NCI-H1436 treated with DMSO at 0.1 percent for 48 hours (cell line): ENCODE data around the gene IGLL5.
"Not testable (repeated sequence)": the region's sequence is repeated elsewhere in the genome, so short reads cannot be mapped to it uniquely, and the experiment has no call there.

Experiments used
- DNase-seq: peaks from one replicate; lab custom pipeline; 2025; lab: John Stamatoyannopoulos, UW

IGLL5 gene

DNA sequence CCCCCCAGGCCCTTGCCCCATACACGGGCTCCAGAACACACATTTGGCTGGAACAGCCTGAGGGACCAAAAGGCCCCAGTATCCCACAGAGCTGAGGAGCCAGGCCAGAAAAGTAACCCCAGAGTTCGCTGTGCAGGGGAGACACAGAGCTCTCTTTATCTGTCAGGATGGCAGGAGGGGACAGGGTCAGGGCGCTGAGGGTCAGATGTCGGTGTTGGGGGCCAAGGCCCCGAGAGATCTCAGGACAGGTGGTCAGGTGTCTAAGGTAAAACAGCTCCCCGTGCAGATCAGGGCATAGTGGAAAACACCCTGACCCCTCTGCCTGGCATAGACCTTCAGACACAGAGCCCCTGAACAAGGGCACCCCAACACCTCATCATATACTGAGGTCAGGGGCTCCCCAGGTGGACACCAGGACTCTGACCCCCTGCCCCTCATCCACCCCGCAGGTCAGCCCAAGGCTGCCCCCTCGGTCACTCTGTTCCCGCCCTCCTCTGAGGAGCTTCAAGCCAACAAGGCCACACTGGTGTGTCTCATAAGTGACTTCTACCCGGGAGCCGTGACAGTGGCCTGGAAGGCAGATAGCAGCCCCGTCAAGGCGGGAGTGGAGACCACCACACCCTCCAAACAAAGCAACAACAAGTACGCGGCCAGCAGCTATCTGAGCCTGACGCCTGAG lies 13.1 kb downstream of the IGLL5 start:
- DNase-seq = not testable (repeated sequence)

DNA sequence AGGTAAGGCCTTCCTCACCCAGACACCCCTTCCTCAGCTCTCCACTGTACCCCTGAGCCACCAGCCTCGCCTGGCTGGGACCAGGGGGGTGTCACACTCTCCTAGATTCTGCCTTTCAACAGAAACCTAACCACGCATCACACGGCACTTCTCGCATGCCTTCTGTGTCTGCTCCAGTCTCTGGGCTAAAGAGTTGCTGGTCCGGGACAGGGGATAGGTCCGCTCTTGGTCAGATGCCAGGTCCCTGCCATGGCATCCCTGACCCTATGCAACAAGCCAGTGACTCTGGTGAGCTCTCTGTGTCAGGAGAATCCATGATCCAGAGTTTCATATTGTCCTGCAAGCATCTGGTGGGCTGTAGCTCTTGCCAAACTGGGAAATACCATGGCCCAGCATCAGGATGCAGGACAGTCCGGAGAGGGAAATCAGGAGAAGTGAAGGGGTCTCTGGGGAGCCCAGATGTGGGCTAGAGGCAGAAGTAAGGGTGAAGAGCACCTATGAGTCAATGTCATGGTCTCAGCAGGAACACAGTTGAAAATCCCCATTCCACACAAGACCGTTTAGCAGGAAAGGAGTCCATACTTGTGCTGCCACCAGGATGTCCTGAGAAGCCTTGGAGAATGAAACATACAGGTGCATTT lies 14.1 kb downstream of the IGLL5 start:
- DNase-seq = no peak

DNA sequence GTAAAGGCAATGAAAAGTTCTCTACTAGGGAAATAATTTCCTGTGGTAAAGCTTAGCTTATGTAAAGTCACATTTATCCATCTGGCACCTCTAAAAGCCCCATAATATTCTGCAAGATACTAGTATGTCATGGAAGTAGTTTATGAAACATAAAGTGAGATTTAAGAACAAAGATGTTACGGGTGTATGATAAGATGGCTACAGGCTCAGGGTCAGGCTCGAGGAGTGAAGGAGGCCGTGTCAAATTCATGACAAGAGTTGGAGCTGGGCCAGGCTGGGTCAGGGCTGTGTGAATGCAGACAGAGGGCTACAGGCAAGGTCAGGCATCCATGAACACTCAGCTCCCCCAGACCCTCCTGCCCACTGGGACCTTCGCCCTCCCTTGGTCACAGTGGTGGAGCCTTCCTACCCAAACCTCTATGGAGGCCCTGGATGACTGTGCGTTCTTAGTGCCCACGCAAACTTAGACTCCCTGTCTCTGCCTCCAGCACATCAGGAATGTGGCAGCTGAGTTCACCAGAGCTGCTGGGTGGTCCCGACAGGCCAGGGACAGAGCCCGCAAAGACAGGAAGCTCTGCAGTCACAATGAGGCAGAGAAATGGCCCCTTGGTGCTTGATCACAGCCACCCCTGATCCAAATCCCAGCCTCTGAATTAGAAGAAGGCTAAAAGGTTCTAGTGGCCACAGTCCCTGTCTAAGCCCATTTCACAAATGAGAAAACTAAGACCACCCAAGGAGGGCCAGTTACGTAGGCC lies 14.8 kb downstream of the IGLL5 start:
- DNase-seq = no peak

DNA sequence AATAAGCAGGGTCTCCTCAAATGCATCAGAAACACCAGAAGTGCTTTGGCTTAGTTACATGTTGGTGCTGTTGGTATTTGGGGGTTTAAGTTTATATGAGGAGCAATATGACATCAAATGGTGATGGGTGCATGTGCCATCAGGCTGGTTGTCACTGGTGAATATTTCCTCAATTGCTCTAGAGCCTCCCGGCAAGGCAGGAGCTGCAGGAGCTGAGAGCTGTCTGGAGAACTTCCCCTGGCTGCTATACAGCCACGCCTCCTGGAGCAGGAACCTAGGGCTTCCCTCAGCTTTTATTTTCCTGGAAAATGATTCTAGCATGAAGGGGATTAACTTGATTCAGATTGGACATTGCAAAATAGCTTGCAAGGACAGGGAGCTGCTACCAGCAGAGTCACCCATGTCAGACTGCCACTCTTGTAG lies 15.8 kb downstream of the IGLL5 start:
- DNase-seq = no peak

DNA sequence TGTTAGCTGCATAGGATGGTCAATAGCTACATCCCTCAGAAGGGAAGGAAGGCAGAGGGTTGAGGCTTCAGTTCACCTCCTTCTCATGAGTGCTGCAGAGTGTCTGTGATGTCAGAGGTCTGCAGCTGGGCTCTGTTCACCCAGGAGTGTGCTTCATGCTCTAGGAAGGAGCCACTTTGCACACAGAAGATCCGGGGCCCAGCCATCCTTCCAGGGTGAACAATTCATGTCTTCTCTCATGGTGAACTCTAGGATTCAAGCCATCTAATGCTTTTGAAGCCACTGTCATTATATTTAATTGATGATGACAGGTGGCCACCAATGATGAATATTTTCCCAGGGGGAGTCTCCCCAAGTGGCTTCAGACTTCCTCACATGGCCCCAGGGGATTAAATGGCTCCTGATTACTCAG lies 16.2 kb downstream of the IGLL5 start:
- DNase-seq = not testable (repeated sequence)

DNA sequence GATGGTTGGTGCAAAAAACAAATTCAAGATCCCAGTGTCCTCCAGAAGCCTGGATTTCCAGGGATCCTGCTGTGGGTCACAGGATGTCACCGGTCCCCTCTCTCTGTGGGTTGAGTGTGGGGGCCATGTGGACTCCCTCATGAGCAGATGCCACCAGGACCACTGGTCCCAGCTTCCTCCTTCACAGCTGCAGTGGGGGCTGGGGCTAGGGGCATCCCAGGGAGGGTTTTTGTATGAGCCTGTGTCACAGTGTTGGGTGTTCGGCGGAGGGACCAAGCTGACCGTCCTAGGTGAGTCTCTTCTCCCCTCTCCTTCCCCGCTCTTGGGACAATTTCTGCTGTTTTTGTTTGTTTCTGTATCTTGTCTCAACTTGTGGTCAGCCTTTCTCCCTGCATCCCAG lies 17.1 kb downstream of the IGLL5 start:
- DNase-seq = not testable (repeated sequence)

DNA sequence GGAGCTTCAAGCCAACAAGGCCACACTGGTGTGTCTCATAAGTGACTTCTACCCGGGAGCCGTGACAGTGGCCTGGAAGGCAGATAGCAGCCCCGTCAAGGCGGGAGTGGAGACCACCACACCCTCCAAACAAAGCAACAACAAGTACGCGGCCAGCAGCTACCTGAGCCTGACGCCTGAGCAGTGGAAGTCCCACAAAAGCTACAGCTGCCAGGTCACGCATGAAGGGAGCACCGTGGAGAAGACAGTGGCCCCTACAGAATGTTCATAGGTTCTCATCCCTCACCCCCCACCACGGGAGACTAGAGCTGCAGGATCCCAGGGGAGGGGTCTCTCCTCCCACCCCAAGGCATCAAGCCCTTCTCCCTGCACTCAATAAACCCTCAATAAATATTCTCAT lies 18.8 kb downstream of the IGLL5 start:
- not testable (repeated sequence) for DNase-seq

DNA sequence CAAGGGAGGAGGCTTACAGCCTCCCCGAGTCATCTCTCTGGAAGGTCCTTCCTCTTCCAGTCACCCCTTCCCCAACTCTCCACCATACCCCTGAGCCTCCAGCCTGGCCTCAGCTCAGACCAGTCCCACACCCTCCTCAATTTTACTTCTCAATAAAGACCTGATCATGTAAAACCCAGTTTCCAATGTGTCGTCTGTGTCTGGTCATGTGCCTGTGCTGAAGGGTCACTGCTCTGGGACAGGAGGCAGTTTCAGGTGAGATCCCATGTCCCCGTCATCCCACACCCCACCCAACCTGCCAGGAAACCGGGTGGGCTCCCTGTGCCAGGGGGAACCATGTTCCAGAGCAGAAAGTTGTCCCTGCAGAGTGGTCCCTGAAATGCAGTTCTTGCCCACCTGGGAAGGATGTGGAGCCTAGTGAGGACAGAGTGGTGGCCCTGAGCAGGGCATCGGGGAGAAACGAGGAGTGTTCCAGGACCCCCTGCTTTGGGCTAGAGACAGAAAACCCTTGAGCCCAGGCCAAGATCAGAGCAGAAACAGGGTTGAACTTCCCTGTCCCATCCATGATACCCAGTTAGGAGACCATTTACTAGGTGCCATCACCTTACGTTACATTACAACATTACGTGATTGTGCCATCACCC lies 19.4 kb downstream of the IGLL5 start:
- DNase-seq = no peak

DNA sequence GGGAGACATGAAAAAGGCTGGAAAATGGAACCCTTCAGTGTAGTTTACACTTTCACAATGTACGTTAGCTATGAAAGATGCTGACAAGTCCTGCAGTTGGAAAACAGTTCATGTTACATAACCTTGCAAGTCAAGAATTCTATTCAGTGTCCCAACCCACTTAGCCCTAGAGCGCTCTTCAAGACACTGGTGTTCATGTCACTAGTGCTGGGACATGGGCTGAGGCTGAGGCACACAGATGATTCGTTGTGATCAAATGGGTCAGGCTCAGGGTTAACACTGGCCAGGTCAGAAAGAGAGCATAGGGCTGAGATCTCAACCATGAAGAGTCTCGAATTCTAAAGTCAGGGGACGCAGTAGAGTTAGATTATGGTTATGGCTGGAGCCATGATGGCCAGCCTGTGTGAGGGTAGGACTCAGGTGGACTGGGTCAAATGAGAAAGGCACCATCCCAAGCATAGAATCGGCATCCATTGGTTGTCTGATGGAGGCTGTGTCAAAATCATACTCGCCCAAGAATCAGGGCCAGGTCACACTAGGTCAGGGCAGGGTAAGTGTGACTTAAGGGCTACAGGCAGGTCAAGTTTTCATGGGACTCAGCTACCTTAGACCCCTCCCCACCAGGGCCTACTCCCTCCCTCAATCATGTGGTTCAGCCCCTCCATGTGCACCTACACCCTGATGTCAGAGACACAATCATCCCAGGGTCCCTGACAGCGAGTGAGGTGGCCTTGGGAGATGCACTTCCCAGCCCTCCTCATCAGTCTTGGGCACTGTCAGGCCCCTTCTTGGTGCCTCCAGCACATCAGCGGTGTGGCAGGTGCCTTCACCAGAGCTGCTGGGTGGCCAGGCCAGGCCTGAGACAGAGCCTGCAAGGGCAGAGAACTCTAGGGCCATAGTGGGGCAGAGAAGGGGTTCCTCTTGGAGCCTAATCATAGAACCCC lies 20.2 kb downstream of the IGLL5 start:
- DNase-seq = no peak

DNA sequence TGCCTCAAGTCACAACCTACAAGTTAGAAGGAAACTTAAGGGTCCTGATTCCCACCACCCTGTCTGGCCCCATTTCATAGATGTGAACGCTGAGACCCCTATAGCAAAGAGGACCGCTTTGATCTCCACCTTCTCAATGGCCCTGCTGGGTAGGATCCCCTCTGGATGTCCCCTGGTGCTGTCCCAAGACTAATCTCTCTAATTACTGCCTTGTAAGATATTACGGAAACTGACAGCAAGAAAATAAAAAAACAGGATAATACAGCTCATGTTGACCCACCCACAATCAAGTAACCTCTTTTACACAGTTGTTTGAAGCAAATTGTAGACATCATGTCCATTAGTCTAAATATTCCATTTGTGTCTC lies 20.9 kb downstream of the IGLL5 start:
- no peak for DNase-seq

DNA sequence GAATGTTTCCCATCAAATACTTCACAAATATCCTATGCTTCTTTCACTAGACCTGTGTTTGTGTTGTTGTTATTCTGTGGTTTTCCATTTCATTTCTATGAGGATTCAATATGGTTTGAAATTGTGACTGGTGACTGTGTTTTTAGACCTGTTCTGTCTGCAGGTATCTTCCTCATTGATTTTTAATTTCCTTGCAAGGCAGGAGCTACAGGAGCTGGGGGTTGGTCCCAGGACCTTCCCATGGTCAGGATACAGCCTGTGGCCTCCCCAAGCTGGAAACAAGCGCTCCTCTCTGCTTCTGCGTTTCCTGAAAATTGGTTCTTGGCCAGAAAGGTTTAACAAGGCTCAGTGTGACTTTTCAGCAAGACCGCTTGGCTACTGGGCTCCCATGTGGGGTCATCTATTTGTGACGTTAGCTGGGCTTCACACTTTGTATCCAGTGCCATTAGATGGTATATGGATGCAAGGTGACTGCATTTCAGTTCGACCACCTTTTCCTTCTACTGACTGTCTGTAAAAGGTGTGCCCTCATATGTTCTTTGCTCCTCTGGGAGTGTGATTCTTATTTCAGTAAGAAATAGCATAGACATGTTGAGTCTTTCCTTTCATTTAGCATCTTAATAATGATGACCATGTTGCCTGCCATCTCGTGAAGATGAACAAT lies 21.5 kb downstream of the IGLL5 start:
- DNase-seq = no peak

DNA sequence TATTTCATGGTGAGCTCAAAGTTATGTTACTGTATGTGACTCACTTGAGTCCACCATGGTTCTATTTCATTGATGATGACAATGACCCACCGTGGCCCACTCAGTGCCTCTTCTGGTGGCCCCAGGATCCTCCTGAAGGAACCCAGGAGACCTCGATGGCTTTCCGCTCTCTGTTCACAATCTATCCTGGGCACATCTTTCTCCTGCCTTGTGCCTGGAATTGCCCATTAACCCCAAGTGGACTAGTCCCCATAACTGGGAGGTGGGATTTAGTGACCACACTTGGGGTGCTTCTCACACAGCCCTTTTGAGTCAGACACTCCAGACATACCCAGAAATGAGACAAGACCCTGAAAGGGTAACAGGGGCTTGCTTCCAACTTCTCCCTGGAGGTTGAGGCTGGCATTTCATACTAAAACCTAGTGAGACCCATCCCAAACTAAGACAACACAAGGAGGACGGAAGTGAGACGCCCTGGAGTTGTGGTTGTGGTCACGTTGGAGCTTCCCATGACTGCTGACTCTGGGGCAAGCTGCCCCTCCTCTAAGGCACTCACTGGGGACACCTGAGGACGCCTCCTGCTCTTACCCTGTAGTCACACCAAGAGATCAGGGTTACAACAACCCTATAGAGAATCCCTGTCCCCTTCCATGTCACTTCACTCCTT lies 22.1 kb downstream of the IGLL5 start:
- DNase-seq = no peak

DNA sequence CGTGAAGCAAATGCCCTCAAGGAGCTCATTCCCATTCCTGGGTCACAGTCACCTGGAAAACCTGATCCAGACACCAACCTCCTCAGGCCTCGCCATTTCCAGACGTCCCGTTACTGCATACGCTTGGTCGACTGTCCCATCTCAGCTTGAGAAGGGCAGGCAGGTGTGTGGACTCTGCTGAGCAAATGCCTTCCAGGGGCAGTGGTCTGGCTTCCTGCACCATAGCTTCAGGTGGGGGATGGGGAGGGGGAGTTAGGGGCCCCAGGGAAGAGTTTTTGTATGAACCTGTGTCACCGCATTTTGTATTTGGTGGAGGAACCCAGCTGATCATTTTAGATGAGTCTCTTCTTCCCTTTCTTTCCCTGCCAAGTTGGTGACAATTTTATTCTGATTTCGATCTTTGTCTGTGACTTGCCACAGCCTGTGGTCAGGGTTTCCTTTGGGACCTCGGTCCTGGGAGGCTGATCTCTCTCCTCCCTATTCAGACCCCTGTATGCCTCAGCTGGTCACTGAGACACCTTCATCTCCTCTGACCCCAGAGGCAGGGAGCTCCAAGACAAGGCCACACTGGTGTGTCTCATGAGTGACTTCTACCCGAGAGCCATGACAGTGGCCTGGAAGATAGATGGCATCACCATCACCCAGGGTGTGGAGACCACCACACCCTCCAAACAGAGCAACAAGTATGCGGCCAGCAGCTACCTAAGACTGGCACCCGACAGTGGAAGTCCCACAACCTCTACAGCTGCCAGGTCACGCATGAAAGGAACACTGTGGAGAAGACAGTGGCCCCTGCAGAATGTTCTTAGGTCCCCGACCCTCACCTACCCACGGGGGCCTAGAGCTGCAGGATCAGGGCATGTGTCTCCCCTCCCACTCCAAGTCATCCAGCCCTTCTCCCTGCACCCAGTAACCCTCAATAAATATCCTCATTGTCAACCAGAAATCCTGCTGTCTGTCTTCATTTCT lies 22.9 kb downstream of the IGLL5 start:
- DNase-seq = no peak

DNA sequence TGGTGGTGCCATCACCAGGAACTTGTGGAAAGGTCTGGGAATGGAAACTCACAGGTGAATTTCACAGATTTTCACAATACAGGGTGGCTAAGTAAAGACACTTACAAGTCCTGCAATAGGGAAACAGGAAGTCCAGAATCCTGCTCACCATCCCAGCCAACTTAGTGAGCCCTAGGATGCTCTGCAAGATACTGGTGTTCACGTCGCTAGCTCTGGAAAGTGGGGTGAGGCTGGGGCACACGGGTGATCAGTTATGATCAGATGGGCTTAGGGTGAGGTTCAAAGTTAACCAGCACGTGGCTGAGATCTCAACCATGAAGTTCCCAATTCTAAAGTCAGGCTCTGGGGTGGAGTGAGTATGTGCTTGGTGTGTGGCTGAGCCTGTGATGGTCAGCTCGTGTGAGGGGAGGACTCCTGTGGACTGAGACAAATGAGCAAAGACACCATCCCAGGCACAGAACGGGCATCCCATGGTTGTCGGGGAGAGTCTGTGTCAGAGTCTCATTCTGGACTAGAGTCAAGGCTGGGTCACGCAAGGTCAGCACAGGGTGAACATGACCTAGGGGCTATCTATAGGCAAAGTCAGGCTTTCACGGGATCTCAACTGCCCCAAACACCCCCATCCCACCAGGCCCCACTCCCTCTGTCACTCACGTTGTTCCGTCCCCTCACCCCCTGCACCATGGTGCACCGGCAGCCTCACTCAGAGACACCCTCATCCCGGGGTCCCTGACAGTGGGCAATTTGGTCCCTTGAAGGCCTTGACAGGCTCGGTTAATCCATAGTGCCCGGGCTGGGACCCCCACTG lies 23.9 kb downstream of the IGLL5 start:
- DNase-seq = no peak

DNA sequence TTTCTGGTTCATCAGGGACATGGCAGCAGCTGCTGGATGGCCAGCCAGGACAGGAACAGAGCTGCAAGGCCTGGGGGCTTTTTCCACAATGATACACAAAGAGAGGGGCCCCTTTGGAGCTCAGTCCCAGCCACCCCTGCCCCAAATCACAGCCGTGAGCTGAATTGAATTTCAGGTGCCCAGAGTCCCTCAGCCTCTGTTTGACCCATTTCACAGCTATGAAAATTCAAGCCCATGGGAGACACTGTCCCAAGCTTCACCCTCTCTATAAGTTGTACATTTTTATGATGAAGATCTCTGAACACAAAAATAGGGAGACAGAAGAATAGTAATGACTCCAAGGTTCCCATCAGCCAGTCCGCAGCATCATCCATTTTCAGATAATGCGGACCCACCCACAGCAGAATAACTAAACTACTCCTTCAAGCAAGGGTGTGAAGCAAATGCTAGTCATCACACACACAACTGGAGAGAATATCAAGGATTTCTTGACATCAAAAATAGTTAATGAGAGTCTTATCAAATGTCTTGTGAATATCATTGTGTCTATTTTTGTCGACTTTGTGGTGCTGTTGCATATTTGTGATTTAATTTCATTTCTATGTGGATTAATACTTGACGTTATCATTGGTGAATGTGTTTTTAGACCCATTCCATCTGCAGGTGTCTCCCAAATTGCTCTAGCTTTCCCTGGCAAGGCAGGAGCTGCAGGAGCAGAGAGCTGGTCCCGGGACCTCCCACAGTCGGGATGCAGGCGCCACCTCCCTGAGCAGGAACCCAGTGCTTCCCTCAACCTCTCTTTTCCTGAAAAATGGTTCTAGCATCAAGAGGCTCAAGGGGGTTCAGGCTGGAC lies 24.7 kb downstream of the IGLL5 start:
- DNase-seq = no peak

DNA sequence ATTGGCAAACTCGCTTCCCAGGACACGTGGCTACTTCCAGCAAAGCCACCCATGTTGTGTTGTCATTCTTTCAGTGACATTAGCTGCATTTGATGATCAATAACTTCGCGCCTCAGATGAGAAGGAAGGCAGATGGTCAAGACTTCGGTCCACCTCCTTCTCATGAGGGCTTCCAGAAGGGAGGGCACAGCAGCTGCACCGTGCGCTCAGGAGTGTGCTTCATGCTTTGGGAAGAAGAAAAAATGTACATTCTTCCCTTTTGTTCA lies 25.3 kb downstream of the IGLL5 start:
- DNase-seq = no peak

DNA sequence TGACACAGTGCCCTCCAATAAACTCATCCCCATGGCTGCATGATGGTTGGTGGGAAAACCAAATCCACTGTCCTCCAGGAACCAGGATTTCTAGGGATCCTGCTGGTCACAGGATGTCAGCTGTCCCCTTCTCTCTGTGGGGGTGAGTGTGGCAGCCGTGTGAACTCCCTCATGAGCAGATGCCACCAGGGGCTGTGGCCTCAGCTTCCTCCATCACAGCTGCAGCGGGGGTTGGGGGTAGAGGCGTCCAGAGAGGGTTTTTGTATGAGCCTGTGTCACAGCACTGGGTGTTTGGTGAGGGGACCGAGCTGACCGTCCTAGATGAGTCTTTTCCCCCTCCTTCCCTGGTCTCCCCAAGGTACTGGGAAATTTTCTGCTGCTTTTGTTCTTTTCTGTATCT lies 26.4 kb downstream of the IGLL5 start:
- DNase-seq = no peak
